Natural killer cell (primary cell): Measurements from ENCODE around the gene SH3BP5L. TPM values are rescaled to one million over a fixed set of nuclear protein-coding genes. Genes with fewer than 3 reads are reported as not detected.

Experiments
- ATAC-seq, 3 donors: fragments of 150-1000 bp in 2 of 3; fragments of 200-7000 bp in 1 of 3; cut with Tn5 transposase; 1 replicate in 1 of 3; 2 replicates in 2 of 3; pipeline ENCODE4 v1.10.0; 2021; ENCODE audit warnings: mild to moderate bottlenecking in 2 of 3, moderate library complexity in 2 of 3
- DNase-seq, 2 donors: peaks; one replicate each; pipeline versions ENCODE4 v3.0.0 to v3.0.0-alpha.2; 2013 to 2021; ENCODE audit warnings: mixed read lengths in 1 of 2
- H3K27ac ChIP-seq: one replicate; pipeline ENCODE4 v1.5.1; 2013; ENCODE audit warnings: mild to moderate bottlenecking, low read length
- H3K27me3 ChIP-seq: one replicate; pipeline ENCODE4 v1.6.1; 2013; ENCODE audit warnings: low read length; ENCODE audit not compliant: control insufficient read depth, insufficient read depth
- H3K36me3 ChIP-seq: one replicate; pipeline ENCODE4 v1.6.1; 2013; ENCODE audit warnings: low read length; ENCODE audit not compliant: control insufficient read depth, insufficient read depth
- H3K4me1 ChIP-seq: one replicate; pipeline ENCODE4 v1.6.1; 2013; ENCODE audit warnings: low read length; ENCODE audit not compliant: control insufficient read depth, insufficient read depth
- H3K4me3 ChIP-seq: one replicate; pipeline ENCODE4 v1.5.1; 2013; ENCODE audit warnings: low read length
- H3K9me3 ChIP-seq: one replicate; pipeline ENCODE4 v1.6.1; 2013; ENCODE audit warnings: low read length; ENCODE audit not compliant: control insufficient read depth, insufficient read depth
- H3K27ac Mint-ChIP-seq, 2 donors: one replicate each; pipeline ENCODE4 v1.8.0; 2022; ENCODE audit warnings: mild to moderate bottlenecking in 2 of 2, mixed read lengths in 2 of 2, moderate library complexity in 1 of 2
- H3K27me3 Mint-ChIP-seq, 2 donors: one replicate each; pipeline ENCODE4 v1.8.0; 2022; ENCODE audit warnings: low read depth in 2 of 2, mixed read lengths in 2 of 2
- H3K36me3 Mint-ChIP-seq: one replicate; pipeline ENCODE4 v1.8.0; 2022; ENCODE audit warnings: mixed read lengths
- H3K4me1 Mint-ChIP-seq, 2 donors: one replicate each; pipeline ENCODE4 v1.8.0; 2022; ENCODE audit warnings: mixed read lengths in 2 of 2
- H3K4me3 Mint-ChIP-seq: one replicate; pipeline ENCODE4 v1.8.0; 2022; ENCODE audit warnings: mild to moderate bottlenecking, moderate library complexity, mixed read lengths
- H3K9me3 Mint-ChIP-seq, 2 donors: one replicate each; pipeline ENCODE4 v1.8.0; 2022; ENCODE audit warnings: mixed read lengths in 2 of 2
- CTCF ChIP-seq: fragments of 200-600 bp; IDR thresholded peaks from one replicate; pipeline ENCODE4 v1.8.0; 2022; ENCODE audit warnings: antibody characterized with exemption
- WGBS: methylation state at CpG from one replicate; pipeline ENCODE4 v1.1.7; 2013; ENCODE audit warnings: missing lambda C conversion rate; ENCODE audit not compliant: insufficient coverage; 5-methylcytosine and 5-hydroxymethylcytosine counted together
- intact Hi-C: fragments of 100-400 bp; cut with micrococcal nuclease; formaldehyde crosslinking; loops from one replicate; pipeline ENCODE4 v1.14.2; 2022
- total RNA-seq, 4 donors: library from RNA; stranded (reverse); fragments of 120-200 nt in 1 of 4; gene quantifications; one replicate each; pipeline versions ENCODE4 v1.2.3 to v1.2.4, GENCODE V29; 2013 to 2022

The SH3BP5L gene
- total RNA-seq, 3 donors from 2014 or later (not counting 1 experiment from before 2014, with no cell fraction given): 19.0 to 27.5 (median 22.9) TPM

GRCh38 chr1:248823517-248824001, 2.2 kb downstream of the SH3BP5L start:
- Mint-ChIP-seq H3K4me3 (peak overlapping the region; percentile 96), H3K9me3 (no peaks in the 10 kb centered on the region), H3K36me3 (no peaks in the 10 kb centered on the region), H3K4me1 (peaks cover 56 to 75% of the 10 kb centered on the region in 2 donors), H3K27ac (peak overlapping the region; percentile 96), H3K27me3 (no peaks in the 10 kb centered on the region)
- intact Hi-C loops: no loop called here
- Histone ChIP-seq H3K9me3 (no peaks in the 10 kb centered on the region), H3K4me1 (peaks cover 55% of the 10 kb centered on the region), H3K36me3 (peaks cover 23% of the 10 kb centered on the region), H3K27me3 (no peaks in the 10 kb centered on the region), H3K27ac (no peak overlapping the region), H3K4me3 (no peak overlapping the region)
- WGBS: 94% methylated on average over 2 of the region's 2 CpGs
- no peak for ATAC-seq
- no peak for DNase-seq
- no peak for TF ChIP-seq CTCF

GRCh38 chr1:248822148-248823032, 3.3 kb downstream of the SH3BP5L start:
- WGBS: 92% methylated on average over 13 of the region's 15 CpGs
- H3K27me3 ChIP-seq: no peaks in the 10 kb centered on the region
- intact Hi-C loops: no loop called here
- H3K27ac ChIP-seq: peak overlapping the region; percentile 38
- no peak overlapping the region for H3K4me3 ChIP-seq
- H3K4me3 Mint-ChIP-seq: peak overlapping the region; percentile 52
- peak overlapping the region in 1 of 2 donors; percentile 33 for H3K27ac Mint-ChIP-seq
- ATAC-seq (no peak), DNase-seq (no peak)
- H3K36me3 ChIP-seq: peaks cover 23% of the 10 kb centered on the region
- no peak for TF ChIP-seq CTCF
- no peaks in the 10 kb centered on the region for H3K27me3 Mint-ChIP-seq
- H3K4me1 ChIP-seq: peaks cover 64% of the 10 kb centered on the region
- H3K4me1 Mint-ChIP-seq: peaks cover 55 to 83% of the 10 kb centered on the region in 2 donors
- H3K9me3 ChIP-seq: no peaks in the 10 kb centered on the region
- no peaks in the 10 kb centered on the region for H3K9me3 Mint-ChIP-seq
- no peaks in the 10 kb centered on the region for H3K36me3 Mint-ChIP-seq

GRCh38 chr1:248821641-248822040, 4.1 kb downstream of the SH3BP5L start:
- Histone ChIP-seq H3K4me3 (no peak overlapping the region), H3K27ac (no peak overlapping the region), H3K9me3 (no peaks in the 10 kb centered on the region), H3K4me1 (peaks cover 64% of the 10 kb centered on the region), H3K36me3 (peaks cover 24% of the 10 kb centered on the region), H3K27me3 (no peaks in the 10 kb centered on the region)
- H3K27me3 Mint-ChIP-seq: no peaks in the 10 kb centered on the region
- TF ChIP-seq CTCF: no peak
- H3K4me1 Mint-ChIP-seq: peaks cover 55 to 84% of the 10 kb centered on the region in 2 donors
- H3K27ac Mint-ChIP-seq: no peak overlapping the region
- no peaks in the 10 kb centered on the region for H3K36me3 Mint-ChIP-seq
- DNase-seq (no peak), ATAC-seq (no peak)
- WGBS: over 99% methylated on average over 7 of the region's 7 CpGs
- intact Hi-C loops: no loop called here
- no peak overlapping the region for H3K4me3 Mint-ChIP-seq
- H3K9me3 Mint-ChIP-seq: no peaks in the 10 kb centered on the region
